SKM-1 treated with dmso at 0.1 percent for 144 hours (cell line): ENCODE results near the gene ELOF1.
"Not testable (repeated sequence)": the region's sequence is repeated elsewhere in the genome, so short reads cannot be mapped to it uniquely, and the experiment has no call there.

Source experiments
- DNase-seq: peaks from one replicate; lab custom pipeline; 2025; ENCODE audit not compliant: unreplicated experiment; lab: John Stamatoyannopoulos, UW

ELOF1 gene

DNA sequence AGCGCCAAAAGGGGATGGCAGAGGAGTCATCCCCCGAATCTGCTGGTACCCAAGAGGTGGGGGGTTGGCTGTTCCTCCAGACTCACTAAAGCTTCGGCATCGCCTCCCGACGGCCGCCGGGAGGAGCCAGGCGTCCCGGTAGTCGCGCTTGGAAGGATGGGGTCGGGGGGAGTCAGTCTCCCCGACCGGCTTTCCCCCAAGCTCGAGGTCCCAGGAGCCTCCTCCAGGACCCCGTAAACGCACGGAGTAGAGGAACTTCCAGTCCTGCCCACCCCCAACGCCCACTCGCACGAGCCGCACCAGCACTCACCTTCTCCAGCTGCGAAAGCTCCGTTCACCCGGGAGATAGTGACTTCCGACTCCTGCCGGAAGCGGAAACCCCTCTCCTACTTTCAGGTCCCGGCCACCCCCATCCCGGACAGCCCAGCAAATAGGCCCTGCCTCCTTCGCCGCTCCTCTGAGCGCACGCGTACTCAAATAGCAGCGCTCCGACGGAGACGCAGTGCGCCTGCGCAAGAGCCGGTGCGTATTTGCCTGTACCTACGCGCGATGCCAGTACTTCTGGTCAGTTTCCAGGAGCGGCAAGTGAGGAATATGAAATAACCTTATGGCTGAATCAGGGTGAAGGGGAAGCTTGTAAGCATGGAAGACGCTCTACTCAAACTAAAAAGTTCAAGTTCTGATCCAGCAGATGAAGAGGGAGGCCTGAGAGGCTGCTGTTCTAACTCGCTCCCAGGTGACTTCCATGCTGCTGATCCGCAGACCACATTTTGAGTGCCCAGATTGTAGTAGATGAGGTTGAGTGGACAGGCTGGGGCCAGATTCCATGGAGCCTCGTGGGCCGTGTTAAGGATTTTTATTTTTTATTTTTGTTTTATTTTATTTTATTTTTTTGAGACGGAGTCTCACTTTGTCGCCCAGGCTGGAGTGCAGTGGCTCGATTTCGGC lies at the start of gene ELOF1:
Gene ELOF1 (minus strand): TSS at position 350 of the 948 bp plus-strand sequence. CDS start 4,883 bp downstream, outside the sequence.
- peak; percentile 95 for DNase-seq

DNA sequence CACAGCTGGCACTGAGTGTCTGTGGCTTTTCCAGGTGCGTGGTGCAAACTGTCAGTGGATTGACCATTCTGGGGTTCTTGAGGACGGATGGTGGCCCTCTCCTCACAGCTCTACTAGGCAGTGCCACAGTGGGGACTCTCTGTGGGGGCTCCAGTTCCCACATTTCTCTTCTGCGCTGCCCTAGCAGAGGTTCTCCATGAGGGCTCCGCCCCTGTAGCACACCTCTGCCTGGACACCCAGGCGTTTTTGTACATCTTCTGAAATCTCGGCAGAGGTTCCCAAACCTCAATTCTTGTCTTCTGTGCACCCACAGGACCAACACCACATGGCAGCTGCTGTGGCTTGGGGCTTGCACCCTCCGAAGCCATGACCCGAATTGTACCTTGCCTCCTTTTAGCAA lies 47.5 kb upstream of the ELOF1 start:
- no peak for DNase-seq

DNA sequence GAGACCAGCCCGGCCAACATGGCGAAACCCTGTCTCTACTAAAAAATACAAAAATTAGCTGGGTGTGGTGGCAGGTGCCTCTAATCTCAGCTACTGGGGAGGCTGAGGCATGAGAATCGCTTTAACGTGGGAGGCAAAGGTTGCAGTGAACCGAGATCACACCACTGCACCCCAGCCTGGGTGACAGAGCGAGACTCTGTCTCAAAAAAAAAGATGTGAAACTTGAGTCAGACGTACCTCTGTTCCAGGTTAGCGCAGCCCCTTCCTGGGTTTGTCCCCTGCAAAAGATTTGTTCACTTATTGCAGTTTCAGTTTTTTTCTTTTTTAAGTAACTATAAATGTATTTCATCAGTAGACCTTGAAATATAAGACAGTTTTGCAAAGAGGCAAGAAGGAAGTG lies 40.7 kb upstream of the ELOF1 start:
- not testable (repeated sequence) for DNase-seq

DNA sequence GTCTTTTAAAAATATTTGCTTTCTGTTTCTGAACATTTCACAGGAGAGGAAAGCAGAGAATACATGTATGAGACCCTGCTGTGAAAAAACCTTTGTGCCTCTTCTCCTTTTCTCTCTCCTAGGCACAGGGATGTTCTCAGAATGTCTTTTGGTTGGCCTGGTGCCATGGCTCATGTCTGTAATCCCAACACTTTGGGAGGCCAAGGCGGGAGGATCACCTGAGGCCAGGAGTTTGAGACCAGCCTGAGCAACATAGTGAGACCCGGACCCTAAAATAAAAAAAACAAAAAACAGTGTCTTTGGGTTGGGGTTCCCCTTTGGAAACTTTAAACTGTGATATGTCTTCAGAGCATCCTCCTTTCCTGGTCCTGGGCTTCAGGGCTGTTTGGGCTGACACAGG lies 39.7 kb upstream of the ELOF1 start:
- no peak for DNase-seq

DNA sequence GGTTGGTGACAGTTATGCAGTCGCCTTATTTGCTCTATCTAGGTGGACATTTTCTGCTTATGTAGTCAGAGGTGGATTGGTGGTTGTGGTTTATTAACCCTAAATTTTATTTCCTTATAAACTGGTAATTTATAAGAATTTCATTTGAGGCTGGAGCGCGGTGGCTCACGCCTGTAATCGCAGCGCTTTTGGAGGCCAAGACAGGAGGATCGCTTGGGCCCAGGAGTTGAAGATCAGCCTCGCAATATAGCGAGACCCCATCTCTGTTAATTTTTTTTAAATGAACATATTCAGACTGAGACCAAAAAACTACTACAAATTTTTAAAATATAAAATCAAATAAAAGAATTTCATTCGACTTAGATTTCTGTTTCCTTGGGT lies 39.1 kb upstream of the ELOF1 start:
- DNase-seq = no peak

DNA sequence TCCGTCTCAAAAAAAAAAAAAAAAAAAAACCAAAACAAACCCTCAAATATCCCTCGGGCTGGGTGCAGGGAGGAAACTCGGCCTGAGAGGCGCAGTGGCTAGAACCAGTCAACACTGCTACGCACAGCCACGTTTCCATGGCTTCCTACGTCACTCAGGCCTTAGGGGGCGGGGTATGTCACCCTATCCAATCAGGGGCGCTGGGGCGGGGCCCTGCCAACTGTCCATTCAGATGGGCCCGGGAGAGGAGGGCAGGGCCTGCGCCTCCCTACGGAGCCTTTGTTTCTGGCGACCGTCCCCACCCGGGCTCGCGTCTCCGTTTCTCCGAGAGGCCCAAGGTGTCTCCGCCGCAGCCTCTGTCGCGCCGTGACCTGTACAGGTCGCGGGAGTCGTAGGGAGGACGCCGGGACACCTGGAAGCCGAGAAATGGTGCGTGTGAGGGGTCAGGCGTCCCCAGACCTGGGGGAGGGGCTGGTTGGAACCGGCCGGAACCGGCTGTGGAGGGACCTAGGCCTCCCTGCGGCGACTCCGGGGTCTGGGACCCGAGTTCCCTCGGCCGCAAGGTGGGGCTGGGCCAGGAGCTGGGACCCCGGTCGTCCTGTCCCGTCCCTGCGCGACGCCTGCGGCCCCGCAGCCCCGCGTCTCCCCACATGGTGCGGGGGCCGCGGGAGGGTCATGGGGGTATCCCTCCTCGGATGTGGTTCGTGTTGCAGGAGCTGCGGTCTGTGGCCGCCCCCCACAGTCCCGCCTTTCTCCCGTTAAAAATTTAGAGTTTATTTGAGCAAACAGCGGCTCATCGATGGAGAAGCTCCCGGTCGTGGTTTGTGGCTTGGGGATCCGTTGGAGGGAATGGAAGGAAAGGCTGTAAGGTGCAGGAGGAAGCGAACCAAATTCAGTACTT lies 38.4 kb upstream of the ELOF1 start, which contains the start of gene ZNF627:
Gene ZNF627 (plus strand): TSS at position 282 of the 901 bp plus-strand sequence. CDS start 145 bp downstream, at position 427.
- peak; percentile 99 for DNase-seq

DNA sequence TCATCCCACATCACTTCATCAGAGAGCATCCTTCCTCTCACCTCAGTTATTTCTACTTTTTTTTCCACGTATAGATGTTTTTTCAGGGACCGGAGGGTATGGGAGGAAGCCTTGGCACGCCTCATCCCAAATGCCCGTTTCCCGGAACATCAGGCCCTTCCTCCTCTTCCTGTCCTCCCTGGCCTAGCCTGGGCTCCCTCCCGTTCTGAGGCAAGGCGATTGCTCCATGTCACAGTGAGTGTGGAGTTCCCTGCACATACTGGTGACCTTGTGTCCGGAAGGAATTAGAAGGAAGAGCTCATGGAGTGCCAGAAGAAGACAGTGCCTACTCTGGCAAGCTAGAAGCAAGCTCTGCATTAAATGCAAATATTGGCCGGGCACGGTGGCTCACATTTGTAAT lies 37.1 kb upstream of the ELOF1 start:
- no peak for DNase-seq

DNA sequence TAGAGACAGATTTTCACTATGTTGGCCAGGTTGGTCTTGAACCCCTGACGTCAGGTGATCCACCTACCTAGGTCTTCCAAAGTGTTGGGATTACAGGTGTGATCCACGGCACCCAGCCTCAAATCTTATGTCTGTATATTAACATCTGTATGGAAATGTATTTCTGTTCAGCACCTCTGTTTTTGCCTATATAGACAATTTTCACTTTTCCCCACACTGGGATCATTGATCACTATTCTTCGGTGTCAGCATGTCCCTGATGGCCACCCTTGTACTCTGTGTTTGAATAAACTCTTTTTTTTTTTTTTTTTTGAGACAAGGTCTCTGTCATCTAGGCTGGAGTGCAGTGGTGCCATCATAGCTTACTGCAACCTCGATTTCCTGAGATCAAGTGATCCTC lies 35.1 kb upstream of the ELOF1 start:
- no peak for DNase-seq

DNA sequence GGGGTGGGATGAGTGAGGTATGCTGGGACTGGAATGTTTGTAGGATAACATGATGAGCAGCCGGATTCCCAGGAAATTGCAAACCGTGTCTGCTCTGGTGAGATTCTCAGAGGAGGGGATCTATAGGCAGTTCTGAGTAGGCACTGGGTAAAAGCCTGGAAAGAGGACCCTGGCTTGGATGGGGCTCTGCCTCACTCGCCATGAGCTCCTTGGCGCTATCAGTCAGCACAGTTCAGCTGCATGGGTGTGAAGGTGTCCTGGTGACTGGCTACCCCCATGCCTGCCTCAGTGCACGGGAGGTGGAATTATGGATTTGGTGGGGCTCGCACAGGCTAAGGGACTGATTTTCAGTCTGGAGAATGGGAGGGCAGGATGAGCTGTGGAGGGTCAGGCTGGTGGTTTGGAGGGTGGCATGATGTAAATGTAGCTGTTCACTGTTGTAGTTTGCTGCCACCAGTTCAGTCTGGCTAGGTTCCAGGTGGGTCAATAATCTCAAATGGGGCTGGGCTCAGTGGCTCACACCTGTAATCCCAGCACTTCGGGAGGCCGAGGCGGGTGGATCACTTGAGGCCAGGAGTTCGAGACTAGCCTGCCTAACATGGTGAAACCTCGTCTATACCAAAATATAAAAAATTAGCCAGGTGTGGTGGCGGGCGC lies 29.1 kb upstream of the ELOF1 start:
- DNase-seq = no peak

DNA sequence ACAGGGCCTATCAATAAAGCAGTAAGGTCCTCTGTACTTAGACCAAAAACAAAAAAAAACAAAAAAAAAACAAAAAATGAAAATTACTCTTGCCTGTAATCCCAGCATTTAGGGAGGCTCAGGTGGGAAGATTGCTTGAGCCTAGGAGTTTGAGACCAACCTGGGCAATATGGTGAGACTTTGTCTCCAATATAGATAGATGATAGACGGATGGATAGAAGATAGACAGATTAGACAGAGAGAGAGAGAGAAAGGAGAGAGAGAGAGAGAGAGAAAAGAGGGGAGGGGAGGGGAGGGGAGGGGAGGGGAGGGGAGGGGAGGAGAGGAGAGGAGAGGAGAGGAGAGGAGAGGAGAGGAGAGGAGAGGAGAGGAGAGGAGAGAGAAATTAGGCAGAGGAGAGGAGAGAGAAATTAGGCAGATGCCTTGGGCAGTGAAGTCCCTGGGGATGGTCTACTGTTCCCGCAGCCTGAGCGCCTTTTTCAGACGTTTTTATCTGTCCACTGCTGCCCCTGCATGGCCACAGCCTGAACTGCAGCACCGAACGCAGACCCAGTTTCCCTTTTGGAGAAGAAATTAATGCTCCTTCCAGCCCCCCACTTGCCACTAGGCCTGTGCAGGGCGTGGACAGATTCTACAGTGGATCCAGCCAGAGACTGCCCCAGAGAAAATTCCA lies 28.4 kb upstream of the ELOF1 start:
- DNase-seq = peak; percentile 83

DNA sequence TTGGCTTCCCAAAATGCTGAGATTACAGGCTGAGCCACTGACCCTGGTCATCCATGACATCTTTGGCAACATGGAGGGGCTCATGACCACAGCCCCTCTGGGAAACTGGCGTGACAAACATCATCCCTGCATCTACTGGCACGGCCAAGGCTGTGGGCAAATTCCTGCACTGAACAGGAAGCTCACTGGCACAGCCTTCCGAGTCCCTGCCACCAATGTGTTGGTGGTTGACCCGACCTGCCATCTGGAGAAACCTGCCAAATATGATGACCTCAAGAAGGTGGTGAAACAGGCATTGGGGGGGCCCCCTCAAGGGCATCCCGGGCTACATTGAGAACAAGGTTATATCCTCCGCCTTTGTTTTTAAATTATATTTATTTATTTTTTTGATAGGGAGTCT lies 27.3 kb upstream of the ELOF1 start:
- DNase-seq = no peak

DNA sequence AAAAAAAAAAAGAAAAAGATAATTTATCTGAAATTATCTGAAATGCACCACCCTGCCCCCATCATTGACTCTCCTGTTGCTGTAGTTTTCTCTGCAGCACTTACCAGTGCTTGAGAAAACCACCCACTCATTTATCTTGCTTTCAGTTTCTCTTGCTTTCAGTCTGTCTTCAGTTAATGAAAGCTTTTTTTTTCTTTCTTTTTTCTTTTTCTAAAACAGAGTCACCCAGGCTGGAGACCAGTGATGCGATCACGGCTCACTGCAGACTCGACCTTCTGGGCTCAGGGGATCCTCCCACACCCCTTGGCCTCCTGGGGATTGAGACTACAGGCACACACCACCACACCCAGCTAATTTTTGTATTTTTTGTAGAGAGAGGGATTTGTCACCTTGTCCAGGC lies 22.7 kb upstream of the ELOF1 start:
- no peak for DNase-seq

DNA sequence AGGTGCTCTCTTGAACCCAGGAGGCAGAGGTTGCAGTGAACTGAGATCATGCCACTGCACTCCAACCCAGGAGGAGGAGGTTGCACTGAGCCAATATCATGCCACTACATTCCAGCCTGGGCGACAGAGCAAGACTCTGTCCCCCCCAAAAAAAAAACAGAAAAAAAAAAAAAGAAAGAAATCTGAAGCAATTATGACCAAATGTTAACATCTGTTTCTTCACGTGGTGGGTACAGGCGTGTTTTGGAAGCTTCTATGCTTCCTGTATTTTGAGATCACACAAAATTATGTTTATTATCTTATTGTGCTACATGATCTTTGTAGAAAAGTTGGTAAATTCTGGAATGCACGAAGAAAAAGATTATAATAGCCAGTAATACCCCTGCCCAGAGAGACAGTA lies 21.1 kb upstream of the ELOF1 start:
- DNase-seq = no peak

DNA sequence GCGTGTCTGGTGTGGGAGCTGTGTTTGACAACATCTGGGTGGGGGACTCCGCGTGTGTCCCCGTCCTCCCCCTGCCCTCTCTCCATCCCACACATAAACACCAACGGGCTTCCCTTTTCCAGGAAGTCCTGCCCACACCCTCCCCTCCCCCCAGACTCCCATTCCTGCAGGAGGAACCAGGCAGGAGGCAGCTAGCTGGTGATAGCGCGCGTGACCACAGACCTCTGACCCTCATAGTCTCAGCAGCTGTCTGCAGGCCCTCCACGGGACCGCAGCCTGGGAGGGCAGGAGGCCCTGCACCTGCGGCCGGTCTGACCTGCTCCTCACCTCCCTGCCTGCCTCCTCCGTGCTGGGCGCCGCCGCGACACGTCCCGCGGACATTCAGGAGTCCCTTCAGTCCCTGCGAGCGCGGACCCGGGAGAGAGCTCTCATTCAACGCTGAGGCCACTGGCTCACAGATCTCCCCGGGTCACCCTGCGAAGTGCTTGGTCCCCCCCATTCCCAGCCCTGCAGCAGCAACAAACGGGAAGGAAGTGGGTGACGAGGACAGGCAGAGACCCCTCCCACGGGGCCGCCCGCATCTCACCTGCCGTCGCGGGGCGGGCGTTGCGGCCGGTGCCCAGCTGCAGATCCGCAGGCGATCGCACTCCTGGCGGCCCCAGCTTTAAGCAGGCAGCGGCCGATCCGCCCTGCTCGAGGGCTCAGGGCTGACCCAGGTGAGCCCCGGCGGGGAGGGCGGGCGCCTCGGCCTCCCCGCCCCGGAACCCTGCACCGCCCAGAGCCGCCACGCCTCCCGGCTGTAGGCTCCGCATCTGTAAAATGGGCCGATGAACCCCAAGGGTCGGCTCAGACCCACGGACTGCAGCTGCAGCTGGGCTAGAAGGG lies 19.5 kb upstream of the ELOF1 start:
- no peak for DNase-seq

DNA sequence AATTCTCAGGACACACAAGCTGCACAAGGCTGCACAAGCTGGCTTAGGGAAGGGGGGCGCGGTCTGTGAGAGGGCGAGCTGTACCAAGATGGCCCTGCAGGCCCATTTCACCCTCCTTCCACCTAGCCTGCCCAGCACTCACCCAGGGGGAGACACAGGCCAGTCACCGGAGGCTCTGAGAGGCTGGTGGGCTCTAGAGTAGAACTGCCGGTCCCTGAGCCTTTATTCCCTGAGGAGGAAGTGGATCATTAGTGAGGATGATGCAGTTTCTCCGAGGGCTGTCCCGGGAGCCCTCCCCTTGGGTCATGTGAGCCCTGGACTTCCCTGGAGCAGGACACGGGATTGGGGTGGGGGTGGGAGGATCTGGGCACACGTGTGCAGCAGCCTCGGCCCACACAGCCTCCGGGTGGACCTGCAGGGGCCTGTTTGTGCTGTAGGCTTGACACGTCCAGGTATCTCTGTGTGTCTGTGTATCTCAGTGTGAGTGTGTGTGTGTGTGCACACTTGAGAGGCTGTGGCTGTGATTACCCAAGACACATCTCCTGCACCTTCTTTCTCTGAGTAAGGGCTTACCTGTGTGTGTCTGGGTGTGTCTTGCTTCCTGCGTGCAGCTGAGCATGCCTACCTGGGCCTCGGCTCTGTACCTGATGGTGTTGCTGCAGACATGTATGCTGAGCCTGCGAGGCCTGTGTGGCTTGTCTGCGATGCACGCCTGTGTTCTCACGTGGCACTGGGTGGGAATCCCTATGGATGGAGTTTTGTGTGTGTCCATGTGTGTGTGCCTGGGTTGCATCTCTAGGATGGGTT lies 18.6 kb upstream of the ELOF1 start, which contains the start of gene ACP5:
Gene ACP5 (minus strand): TSS at position 195 of the 807 bp plus-strand sequence. CDS start 328 bp downstream, outside the sequence.
- no peak for DNase-seq

DNA sequence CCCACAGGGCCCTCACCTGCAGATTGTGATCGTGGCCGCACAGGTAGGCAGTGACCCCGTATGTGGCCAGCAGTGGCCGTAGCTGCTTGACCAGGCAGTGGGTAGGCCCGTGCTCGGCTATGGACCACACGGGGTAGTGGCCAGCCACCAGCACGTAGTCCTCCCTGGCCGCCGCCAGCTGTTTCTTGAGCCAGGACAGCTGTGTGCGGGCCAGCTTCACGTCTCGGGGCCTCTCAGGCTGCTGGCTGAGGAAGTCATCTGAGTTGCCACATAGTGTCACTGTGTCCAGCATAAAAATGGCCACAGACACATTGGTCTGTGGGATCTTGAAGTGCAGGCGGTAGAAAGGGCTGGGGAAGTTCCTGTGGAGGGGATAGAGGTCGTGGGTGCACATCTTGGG lies 17.2 kb upstream of the ELOF1 start:
- no peak for DNase-seq

DNA sequence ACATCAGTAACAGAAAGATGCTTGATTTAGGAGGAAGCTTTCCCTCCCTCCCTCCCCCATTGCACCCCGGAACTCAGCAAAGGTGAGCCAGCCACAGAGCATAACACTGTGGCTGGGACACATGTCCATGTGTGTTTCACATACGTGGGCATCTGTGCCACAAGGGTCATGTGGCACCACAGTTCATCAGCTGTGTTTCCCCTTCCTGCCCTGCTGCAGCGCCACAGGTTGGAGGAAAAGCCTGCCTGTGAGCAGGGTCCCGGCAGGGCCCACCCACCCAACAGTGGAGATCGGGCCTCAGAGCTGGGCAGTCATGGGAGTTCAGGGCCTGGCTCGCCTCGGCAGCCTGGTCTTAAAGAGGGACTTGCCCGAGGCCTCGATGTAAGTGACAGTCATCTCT lies 15.7 kb upstream of the ELOF1 start:
- no peak for DNase-seq

DNA sequence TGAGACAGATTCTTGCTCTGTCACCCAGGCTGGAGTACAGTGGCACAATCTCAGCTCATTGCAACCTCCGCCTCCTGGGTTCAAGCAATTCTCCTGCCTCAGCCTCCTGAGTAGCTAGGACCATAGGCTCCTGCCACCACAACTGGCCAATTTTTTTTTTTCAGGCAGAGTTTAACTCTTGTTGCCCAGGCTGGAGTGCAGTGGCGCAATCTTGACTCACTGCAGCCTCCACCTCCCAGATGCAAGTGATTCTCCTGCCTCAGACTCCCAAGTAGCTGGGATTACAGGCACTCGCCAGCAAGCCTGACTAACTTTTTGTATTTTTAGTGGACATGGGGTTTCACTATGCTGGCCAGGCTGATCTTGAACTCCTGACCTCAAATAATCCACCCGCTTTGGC lies 14.7 kb upstream of the ELOF1 start:
- DNase-seq = not testable (repeated sequence)

DNA sequence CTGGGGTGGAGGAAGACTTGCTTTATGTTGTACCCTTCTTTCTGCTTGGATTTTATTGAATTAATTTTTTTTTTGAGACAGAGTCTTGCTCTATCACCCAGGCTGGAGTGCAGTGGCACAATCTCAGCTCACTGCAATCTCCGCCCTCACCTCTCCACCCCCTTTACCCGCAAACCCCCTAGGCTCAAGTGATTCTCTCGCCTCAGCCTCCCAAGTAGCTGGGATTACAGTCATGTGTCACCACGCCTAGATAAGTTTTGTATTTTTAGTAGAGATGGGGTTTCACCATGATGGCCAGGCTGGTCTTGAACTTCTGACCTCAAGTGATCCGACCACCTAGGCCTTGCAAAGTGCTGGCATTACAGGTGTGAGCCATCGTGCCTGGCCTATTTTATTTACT lies 14.3 kb upstream of the ELOF1 start:
- DNase-seq = not testable (repeated sequence)
